AG04450 (cell line): Measurements from ENCODE around the gene TPM4. TPM values are rescaled to one million over a fixed set of nuclear protein-coding genes. Genes with fewer than 3 reads are reported as not detected.
"Not testable (repeated sequence)": the region's sequence is repeated elsewhere in the genome, so short reads cannot be mapped to it uniquely, and the experiment has no call there.

Experiments used
- CTCF ChIA-PET: fragments of 300-600, 350-600 bp; formaldehyde crosslinking; extraction: SDS; loops from one replicate; lab custom pipeline; 2022; ENCODE audit warnings: antibody characterized with exemption, inconsistent platforms; lab: Charles Lee
- POLR2A ChIA-PET: fragments of 350-600 bp; formaldehyde crosslinking; extraction: SDS; loops from one replicate; lab custom pipeline; 2021; ENCODE audit warnings: antibody characterized with exemption, inconsistent platforms; lab: Yijun Ruan, JAX
- DNase-seq: peaks from one replicate; pipeline ENCODE4 v3.0.0-alpha.2; 2011; ENCODE audit warnings: low read depth, low spot score
- H3K27ac ChIP-seq: one replicate; pipeline ENCODE4 v1.5.1; 2012; ENCODE audit warnings: low read depth, low read length, control low read depth
- H3K27me3 ChIP-seq: one replicate; pipeline ENCODE4 v1.6.0; 2012; ENCODE audit warnings: low read length; ENCODE audit not compliant: control insufficient read depth, insufficient read depth
- H3K4me3 ChIP-seq: 2 replicates; pipeline ENCODE4 v1.5.1; 2011; ENCODE audit warnings: mild to moderate bottlenecking, low read depth, low read length, control low read depth
- H3K9me3 ChIP-seq: 2 replicates; pipeline ENCODE4 v1.5.1; 2012; ENCODE audit warnings: low read length; ENCODE audit not compliant: control insufficient read depth, insufficient read depth
- polyA minus RNA-seq: library from RNA; depleted of rRNA, polyadenylated mRNA; stranded (reverse); fragments of >200 nt; gene quantifications from 2 replicates; pipeline ENCODE4 v1.2.3, GENCODE V29; 2011; rRNA and poly(A)+ RNA removed
- polyA plus RNA-seq: library from polyadenylated mRNA; depleted of rRNA; stranded (reverse); fragments of >200 nt; gene quantifications from 2 replicates; pipeline ENCODE4 v1.2.3, GENCODE V29; 2011; rRNA removed
- TF ChIP-seq, protein P1 (sequence below): IDR thresholded peaks from 2 replicates; pipeline ENCODE4 v1.5.1; 2011; ENCODE audit warnings: low read depth, low read length, control low read depth, inconsistent platforms

The TPM4 gene
- 1,635 and 2,058 TPM in 2 replicates for polyA plus RNA-seq
- 838 and 1,049 TPM in 2 replicates for polyA minus RNA-seq

DNA sequence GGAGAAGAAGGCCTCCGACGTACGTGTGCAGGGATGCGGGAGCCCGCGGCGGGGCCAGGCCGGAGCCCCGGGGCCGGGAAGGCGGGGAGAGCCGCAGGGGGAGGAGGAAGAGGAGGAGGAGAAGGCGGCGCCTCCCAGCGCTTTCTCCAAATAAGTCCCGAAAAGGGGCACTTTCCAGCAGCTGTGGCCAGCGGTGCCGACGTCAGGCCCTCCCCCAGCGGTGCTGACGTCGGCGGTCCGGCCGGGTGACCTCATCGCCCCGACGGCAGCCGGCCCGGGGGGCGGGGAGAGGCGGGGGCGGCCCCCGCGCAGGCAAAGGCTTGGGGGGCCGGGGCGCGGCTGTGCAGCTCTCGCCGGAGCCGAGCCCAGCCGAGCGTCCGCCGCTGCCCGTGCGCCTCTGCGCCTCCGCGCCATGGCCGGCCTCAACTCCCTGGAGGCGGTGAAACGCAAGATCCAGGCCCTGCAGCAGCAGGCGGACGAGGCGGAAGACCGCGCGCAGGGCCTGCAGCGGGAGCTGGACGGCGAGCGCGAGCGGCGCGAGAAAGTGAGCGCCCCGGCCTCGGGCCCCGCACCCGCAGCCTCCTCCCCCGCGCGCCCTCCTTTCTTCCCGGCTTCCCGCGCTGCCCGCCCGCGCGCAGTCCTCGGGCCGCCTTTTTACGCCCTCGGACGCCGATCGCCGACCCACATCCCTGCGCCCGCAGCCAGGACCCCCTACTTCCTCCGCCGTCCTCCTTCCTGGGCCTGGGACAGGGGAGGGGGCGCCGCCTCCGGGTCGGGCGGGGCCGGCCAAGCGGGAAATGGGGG is at the start of gene TPM4:
TSS of gene TPM4 (plus strand) at position 342 of the 804 bp plus-strand sequence. CDS start at position 413, 71 bp downstream.
- POLR2A ChIA-PET: interaction anchor here (0.5 to 4.1 kb wide), 14 partner anchors 10 to 984 kb away, joined by 3 to 52 read pairs (median 5); partner anchors contain the start of genes AP1M1 and FAM32A

GRCh38 chr19:16026756-16027155 is 49.5 kb upstream of the TPM4 start:
- DNase-seq: no peak
- ChIA-PET CTCF (interaction anchor here (0.6 to 2.0 kb wide), 8 partner anchors 14 to 556 kb away, joined by 3 to 9 read pairs (median 5); no protein-coding TSS in a partner anchor), POLR2A (no interaction called here)
- Histone ChIP-seq H3K9me3 (no peaks in the 10 kb centered on the region), H3K27me3 (no peaks in the 10 kb centered on the region), H3K27ac (no peak overlapping the region), H3K4me3 (no peak overlapping the region)
- TF ChIP-seq, protein P1, sequence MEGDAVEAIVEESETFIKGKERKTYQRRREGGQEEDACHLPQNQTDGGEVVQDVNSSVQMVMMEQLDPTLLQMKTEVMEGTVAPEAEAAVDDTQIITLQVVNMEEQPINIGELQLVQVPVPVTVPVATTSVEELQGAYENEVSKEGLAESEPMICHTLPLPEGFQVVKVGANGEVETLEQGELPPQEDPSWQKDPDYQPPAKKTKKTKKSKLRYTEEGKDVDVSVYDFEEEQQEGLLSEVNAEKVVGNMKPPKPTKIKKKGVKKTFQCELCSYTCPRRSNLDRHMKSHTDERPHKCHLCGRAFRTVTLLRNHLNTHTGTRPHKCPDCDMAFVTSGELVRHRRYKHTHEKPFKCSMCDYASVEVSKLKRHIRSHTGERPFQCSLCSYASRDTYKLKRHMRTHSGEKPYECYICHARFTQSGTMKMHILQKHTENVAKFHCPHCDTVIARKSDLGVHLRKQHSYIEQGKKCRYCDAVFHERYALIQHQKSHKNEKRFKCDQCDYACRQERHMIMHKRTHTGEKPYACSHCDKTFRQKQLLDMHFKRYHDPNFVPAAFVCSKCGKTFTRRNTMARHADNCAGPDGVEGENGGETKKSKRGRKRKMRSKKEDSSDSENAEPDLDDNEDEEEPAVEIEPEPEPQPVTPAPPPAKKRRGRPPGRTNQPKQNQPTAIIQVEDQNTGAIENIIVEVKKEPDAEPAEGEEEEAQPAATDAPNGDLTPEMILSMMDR: no peak

More for the DNA sequence above, at the start of gene TPM4:
- CTCF ChIA-PET: interaction anchor here (0.9 to 2.1 kb wide), 3 partner anchors 13 to 35 kb away, joined by 4 to 12 read pairs (median 4); no protein-coding TSS in a partner anchor
- TF ChIP-seq, protein P1: no peak
- peak; percentile 93 for DNase-seq
- Histone ChIP-seq H3K27me3 (no peaks in the 10 kb centered on the region), H3K4me3 (peak within 1 kb of the TSS; percentile 89), H3K27ac (peak within 1 kb of the TSS; percentile 100), H3K9me3 (no peaks in the 10 kb centered on the region; the same call in 1 of the 2 replicates)

DNA sequence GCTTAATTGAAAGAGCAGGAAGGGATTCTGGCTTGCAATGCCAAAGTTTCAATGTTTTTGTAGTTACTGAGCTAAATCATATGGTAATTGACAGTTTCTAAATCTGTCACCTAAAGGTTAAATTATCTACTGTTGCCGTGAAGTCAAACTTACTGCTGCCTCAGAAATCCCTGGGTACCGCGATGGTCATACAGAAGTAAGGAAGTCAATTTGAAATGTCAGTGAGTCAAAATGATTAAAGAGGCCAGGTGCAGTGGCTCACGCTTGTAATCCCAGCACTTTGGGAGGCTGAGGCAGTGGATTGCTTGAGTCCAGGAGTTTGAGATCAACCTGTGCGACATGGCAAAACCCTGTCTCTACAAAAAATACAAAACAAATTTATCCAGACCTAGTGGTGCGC is 48.8 kb upstream of the TPM4 start:
- Histone ChIP-seq H3K27ac (no peak overlapping the region), H3K9me3 (no peaks in the 10 kb centered on the region), H3K27me3 (no peaks in the 10 kb centered on the region), H3K4me3 (no peak overlapping the region)
- CTCF ChIA-PET: interaction anchor here (0.6 to 1.3 kb wide), 7 partner anchors 10 to 158 kb away, joined by 3 to 9 read pairs (median 4); no protein-coding TSS in a partner anchor
- no peak for DNase-seq
- TF ChIP-seq, protein P1: no peak
- POLR2A ChIA-PET: interaction anchor here (0.7 kb wide), 2 partner anchors 39 to 1510 kb away, joined by 5 read pairs; no protein-coding TSS in a partner anchor

- H3K27ac ChIP-seq, POLR2A ChIA-PET, H3K9me3 ChIP-seq, DNase-seq, H3K4me3 ChIP-seq, H3K27me3 ChIP-seq: not testable (repeated sequence)
- CTCF ChIA-PET: interaction anchor here (1.2 kb wide), 1 partner anchor 12 kb away, joined by 4 read pairs; no protein-coding TSS in a partner anchor
Observed at GRCh38 chr19:16030155-16030554, 46.1 kb upstream of the TPM4 start.

DNA sequence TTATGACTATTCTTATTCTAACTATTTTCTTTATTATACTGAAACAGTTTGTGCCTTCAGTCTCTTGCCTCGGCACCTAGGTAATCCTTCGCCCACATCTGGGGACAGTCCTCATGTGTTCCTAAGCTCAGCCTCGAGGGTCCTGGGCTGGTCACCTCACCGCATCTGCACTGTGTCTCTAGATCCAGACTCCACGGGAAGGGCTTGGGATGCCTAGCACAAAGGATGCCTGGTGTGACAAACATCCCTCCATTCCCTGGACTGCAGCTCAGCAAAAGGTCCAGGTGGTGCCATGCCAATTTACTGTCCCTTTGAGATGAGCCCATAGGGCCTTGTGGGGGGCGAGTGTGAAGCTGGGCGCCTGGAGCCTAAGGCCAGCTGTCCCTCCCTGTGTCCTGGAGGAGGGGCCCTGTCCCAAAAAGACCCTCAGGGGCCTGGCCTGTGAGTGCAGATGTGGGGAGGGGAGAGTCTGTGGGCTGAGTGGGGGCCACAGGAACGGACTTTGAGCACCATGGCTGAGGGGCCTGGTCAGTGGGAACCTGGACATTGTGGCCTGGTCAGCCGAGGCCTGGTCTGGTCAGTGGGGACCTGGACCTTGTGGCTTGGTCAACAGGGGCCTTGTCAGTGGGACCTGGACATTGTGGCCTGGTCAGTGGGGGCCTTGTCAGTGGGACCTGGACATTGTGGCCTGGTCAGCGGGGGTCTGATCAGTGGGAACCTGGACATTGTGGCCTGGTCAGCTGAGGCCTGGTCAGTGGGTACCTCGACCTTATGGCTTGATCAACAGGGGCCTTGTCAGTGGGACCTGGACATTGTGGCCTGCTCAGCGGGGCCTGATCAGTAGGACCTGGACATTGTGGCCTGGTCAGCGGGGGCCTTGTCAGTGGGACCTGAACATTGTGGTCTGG is 45.1 kb upstream of the TPM4 start:
- TF ChIP-seq, protein P1: no peak
- Histone ChIP-seq H3K27ac (no peak overlapping the region), H3K27me3 (no peaks in the 10 kb centered on the region), H3K4me3 (no peak overlapping the region), H3K9me3 (no peaks in the 10 kb centered on the region; the same call in 1 of the 2 replicates)
- CTCF ChIA-PET: interaction anchor here (1.2 kb wide), 1 partner anchor 11 kb away, joined by 4 read pairs; no protein-coding TSS in a partner anchor
- POLR2A ChIA-PET: no interaction called here
- DNase-seq: no peak
